Heart left ventricle (tissue), 13 donors: Measurements from ENCODE around the gene RCVRN.

ENCODE experiments used
- CTCF ChIP-seq, 12 donors: fragments of 200-600 bp; sonication (generic) in 4 of 12; IDR thresholded peaks; one replicate each; pipeline versions ENCODE4 v1.5.0 to v1.8.0; 2018 to 2022; ENCODE audit warnings: antibody characterized with exemption in 12 of 12, mild to moderate bottlenecking in 5 of 12
- POLR2A ChIP-seq, 2 donors: fragments of 450-650 bp; IDR thresholded peaks; one replicate each; pipeline ENCODE4 v1.6.1; 2017; ENCODE audit warnings: antibody characterized with exemption in 2 of 2, mild to moderate bottlenecking in 2 of 2, moderate library complexity in 2 of 2
- donor health status: ischemic (EF 13 %, LVEDD 7.1; RV severe dilation, severe dysfunction).
- donor health status: DM: no; HTN: yes; CAD: no.
- donor health status: DM: no; HTN: no; CAD: no.
- donor health status: ischemic (EF 25% LVEDD 6.9; RV normal size, moderate dysfunction).
- donor health status: ischemic (EF 25% LVEDD 5.7; RV mildly dilated, moderate dysfunction).
- donor health status: ischemic (EF 35%, LVEDD 5.7; RV mildly dilated, moderate dysfunction).
- donor health status: nonischemic (EF 11% LVEDD 7.7; RV severe dilation, severe dysfunction).
- donor health status: DM: yes; HTN: yes; CAD: no.
- donor health status: PGD.
- donor health status: ischemic (EF 29% LVEDD 5.4; RV normal size, mild dysfunction).
- donor health status: nonischemic (EF 23%, LVEDD 6.1; RV moderate dilation, normal function).

GRCh38 chr17:9883451-9883850 is 21.6 kb downstream of the RCVRN start:
- TF ChIP-seq CTCF (IDR thresholded peaks at IDR 0.05) (no peak), POLR2A (IDR thresholded peaks at IDR 0.05) (no peak)
